ENCODE measurements around the gene SMARCA2.
"Not testable (repeated sequence)": the region's sequence is repeated elsewhere in the genome, so short reads cannot be mapped to it uniquely, and the experiment has no call there.

The SMARCA2 gene

DNA sequence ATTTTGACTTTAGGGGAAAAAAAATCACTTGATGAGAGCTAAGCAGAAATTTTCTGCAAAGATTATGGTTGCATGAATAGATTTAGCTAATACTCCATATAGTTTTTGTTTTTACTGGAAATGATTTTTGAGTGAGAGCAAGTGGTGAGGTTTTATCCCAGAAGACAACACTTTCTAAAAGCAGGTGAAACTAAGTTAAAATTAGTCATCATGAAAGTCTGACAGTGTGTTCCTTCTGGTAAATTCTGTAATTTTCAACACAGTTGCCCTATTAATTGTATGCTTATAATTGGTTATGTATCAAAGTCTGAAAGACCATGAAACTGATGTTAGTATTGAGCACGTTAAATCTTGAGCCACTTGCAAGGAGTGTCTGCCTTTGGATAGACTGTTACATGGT, 91.5 kb downstream of the SMARCA2 start:
- no peak for DNase-seq

DNA sequence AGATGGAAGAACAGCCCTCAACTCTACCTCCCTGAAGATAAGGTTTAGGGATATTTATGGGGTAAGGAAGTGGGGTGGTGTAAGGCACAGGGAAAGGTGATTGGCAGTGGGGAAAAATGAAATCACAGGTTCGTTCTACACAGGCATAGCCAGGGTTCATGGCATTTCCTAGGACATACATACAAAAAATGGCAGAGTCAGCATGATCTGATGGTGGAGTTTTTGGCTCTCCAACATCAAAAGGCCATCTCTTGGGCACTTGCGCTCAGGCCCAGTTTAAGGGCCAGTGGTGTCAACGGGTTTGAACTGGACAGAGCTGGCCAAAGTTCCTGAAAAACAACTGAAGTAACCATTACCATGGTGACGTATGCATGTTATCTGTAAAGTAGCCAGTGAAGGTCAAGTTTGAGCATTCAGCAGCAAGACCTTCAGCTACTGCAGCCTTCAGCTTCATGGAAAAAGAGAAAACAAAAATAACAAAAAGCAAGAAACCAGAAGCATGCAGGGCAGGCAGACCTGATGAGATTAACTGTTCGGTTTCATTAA, 92.8 kb downstream of the SMARCA2 start:
- no peak for DNase-seq

DNA sequence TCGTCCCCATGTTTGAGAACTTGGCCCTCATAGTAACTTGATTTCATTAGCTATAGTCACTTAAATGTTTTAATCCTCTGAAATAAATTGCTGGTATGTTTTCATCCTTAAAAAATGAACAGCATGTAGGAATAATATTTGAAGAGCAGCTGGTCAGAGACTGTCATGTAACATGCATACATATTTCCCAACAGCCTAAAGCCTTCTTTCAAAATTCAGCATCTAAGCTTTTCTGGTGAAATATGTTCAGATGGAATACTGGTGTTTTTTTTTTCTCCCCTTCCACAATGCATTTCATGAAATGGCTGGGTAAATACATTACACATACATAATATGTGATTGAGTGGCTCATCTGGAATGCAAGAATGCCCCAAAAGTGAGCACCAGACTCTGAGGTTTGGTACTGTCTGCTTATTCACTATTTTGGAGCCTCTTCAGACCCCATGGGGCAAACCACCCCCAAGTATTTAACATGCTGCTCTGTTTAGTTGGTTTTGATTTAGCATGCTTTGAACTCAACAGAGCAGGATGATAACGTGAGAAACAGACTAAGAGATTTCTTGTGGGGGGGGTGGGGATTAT, 94.0 kb downstream of the SMARCA2 start:
- no peak for DNase-seq

DNA sequence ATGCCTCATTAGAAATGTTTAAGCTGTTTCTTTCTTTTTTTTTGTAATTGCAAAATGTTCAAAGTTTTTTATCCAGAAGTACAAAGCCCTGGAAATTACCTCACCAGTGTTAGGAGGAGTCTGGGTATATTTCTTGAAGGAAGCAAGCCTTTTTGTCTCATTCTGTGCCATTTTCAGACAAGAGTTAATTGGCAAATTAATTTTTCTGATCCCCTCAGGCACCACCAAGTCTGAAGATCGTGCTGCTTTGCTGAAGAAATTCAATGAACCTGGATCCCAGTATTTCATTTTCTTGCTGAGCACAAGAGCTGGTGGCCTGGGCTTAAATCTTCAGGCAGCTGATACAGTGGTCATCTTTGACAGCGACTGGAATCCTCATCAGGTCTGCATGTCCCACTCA, 94.9 kb downstream of the SMARCA2 start:
- no peak for DNase-seq

DNA sequence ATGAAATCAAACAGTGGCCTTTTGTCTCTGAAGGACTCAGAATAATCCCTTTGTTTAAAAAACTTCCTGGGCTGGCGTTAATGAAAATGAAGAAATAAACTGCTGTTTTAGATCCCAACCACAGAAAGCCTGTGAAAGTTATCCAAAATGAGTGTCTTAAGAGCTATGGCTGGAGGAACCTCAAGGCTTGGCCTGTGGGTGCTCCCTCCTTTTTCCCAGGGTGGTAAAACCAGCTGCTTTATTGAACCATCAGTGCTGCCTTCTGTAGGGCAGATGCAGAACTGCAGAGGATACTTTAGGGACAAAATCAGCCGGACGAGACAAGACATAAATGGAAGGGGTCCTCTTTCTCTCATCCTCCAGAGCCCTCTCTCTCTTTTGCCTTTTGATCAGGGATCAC, 100.9 kb downstream of the SMARCA2 start:
- DNase-seq: no peak

DNA sequence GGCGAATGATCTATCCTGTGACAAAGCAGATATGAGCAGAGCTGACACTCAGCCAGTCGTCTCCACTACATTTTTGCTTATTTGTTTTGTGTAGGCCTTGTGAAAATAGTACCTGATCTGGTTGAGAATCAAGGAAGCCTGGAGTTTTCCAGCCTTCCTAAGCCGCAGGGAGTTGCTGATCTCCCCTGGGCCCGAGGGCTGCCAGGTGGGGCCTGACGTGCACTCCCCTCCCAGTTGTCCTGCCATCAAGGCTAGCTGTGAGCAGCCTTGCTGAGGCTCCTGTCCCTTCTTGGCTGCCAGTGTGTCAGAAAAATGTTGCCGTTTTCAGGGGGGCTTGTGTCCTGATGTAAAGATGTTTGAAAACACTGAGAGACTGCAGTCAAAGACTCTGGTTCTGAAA, 102.4 kb downstream of the SMARCA2 start:
- DNase-seq: no peak

DNA sequence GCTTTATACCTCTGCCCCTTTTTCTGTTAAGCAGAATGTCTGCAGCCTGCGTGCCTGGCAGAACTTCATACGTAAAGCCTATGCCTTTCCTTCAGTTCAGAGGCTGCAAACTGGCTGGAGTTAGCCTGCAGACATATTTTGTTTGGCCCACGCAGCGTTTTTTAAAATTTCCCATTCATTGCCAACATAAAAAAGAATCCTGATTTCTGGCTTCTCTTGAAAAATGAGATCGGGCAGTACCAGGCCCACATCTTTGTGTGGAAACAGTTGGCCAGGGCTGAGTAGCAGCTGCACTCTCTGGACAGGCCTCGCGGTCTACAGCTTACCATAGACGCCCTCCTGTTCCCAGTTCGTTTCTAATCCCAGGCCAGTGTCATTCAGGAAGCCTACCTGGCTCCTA, 104.4 kb downstream of the SMARCA2 start:
- no peak for DNase-seq

DNA sequence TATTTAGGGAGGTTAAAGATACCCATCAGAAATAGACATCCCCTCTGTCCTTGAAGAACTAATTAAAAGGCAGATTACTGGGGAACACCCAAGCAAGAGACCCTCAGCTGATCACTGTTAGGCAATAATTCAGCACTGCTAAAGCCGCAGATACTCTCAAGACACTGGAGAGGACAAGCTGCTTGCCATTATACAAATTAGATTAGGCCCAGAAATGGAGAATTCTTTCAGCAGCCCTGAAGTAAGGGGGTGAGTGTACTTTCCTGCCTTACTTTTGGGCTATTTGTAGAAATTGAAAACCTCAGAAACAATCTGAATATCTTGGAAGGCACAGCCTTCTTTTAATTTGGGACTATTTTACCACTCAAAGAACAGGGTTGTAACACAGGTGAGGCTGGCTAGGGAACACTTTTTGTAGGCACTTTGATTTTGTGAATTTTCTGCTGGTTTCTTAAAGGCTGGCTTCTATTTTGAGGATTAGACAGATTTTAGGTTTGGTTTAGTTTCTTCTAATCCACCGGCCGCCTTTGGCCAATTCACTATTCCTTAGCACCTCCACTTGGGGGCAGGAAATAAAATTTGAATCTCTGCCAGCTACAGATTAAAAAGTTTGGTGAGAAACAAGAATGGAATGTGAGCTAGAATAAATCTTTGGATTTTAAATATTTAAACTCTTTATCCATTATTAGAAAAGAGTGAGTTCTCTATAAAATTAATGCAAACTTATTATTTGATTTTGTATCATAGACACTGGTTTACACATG, 106.0 kb downstream of the SMARCA2 start:
- DNase-seq: no peak

DNA sequence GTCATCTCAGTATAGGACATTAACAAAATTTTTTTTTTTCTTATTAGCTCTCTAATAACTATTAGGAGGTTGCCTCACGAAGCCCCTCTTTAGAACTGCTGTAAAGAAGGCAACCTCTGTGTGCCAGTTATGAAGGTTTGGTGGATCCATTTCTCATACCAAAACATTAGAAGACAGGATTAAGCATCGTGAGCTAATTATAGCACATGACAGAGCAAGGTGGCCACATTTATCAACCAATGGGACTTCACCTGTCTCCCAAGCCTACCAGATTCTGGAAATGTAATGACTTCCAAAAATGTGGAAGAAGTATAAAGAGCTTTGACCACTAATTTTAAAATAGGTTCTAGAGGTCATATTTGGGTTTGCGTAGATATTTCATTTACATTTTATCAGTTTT, 107.2 kb downstream of the SMARCA2 start:
- DNase-seq: no peak

DNA sequence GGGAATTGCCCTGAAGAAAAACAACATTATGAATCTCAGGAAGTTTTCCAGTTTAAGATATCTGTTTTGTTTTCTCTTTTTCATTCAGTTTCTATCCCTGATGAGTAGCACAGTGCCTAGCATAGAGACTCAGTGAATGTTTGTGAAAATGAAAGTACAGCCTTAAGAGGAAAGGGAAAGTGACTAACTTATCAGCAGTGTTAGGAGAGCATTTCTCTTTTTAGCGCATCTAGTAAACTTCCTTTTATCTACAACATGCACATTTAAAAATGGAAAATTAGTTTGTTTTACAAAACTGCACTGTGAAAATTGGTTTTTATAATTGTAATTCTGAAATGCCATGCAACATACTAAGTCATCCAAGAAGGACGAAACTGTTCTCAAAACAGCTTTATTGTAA, 110.8 kb downstream of the SMARCA2 start:
- no peak for DNase-seq

DNA sequence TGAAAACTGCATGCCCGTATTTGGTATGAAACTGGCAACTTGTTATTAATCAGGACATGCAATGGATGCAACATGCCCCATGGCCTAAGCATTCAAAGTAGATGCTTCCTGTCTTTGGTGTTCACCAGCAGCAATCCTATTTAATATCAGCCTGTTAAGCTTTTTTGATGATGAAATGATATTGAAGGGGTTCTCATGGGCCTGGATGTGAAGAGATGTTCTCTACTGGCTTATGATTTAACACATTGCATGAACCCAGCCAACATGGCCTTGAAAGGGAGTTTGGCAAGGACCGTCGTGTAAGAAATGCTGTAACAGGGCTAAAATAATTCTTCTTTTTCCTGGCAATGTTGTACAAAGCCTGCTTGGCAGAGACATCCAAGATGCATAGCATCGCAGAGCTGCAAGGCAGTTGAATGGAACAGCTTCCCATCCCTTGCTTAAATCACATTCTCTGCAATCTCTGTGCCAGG, 111.2 kb downstream of the SMARCA2 start:
- no peak for DNase-seq

DNA sequence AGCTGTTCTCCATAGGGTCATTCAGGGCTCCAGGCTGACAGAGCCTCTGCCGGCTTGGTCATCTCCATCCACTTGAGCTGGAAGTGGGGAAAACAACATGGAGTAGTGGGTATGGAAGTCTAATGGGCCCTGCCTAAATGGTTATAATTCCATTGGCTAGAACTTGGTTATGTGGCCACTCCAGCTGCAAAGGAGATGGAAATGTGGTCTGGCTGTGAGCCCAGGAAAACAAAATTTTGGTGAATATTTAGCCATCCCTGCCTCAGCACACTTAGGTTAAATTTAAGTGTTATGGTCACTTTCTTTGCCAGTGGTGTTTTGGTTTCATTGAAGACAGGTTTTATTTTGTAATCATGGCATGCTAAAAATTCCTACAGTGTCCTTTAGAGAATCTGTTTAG, 112.3 kb downstream of the SMARCA2 start:
- no peak for DNase-seq

DNA sequence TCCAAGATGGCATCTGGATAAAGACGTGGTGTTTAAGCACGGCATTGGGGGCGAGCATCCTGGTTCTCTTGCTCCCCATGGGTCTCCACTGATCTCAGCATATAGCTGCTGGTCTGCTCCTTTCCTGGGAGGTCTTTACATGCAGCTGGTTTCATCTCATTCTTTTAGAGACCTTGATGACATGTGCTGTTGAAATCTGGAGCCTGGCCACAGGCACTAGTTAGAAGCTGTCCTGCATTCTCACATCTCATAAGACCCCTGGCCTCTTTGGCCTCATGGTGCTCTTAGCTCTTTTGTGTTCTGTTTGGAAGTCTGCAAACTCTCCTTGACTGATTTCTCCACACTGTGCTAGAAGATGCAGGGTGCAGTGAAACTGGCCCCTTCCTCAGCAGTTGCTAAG, 113.0 kb downstream of the SMARCA2 start:
- no peak for DNase-seq

DNA sequence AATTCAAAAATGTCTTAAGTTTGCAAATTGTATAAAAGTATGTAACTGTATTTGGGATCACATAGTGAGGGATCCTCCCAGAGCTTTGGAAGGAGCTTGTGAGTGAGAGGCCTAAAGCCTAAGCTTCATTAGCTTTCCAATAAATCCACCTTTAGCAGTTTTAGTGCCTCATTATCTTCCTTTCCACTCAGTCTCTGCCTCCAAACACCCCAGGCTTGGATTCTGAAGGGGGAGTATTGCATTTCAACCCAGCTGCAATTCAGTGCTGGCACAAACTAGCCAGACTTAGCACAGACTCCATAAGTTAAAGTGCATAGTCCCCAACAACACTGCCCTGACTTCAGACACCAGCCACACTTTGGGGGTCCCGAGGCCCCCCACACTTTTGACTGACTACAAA, 113.5 kb downstream of the SMARCA2 start:
- DNase-seq: no peak

DNA sequence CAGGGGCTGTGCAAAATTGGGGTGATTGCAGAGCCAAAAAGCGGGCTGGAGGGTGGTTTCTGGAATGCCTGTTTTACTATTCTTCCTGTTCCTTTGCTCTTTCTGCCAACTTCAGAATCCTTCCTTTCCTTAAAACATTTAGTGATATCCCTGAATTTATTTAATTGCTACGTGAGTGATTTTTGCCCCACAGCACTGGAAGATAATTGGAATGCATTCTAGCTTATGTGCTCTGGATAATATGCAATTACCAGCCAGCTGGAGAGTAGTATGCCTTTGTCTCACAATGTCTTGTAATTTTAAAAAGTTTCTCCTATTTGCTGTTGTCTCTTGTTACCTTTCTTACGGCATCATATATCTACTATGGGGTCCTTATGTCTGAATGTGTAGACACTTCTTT, 115.8 kb downstream of the SMARCA2 start:
- no peak for DNase-seq

DNA sequence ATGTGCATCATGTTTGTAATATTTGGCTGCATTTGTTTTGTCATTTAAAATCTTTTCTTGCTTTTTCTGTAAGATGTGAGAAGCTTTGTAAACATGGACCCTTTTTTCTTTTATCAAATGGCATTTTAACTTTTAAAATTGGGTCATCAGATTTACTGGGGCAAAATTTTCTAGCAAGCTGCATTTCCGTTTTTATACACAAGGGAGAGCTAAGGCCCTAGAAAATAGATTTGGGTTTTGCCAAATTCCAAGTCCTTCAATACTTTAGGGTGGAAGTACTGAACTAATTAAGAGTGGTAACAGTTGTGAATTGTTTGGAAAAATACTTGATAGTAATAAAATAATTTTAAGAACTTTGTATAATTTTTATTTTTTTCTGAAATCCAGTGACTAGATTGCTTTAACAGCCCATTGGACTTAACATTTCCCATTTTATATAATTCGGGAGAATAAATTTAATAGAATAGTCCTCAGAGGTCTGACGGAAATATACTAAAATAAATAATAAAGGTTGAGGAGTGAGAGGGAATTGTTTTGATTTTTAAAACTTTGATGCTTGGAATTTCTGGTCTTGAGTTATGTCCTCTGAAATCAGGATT, 117.4 kb downstream of the SMARCA2 start:
- peak; percentile 23 for DNase-seq

DNA sequence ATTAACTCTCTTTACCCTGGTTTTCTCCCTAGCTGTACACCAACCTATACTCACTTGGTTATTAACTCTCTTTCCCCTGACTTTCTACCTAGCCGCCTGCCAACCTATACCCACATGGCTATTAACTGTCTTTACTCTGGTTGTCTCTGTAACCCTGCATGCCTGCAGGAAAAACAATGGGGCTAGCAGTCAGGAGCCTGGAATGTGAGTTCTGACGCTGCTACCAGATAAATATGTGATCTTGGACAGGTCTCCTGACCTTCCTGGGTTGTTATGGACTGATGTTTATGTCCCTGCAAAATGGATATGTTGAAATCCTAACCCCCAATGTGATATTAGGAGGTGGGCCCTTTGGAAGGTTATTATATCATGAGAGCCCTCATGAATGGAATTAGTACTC, 119.2 kb downstream of the SMARCA2 start:
- no peak for DNase-seq

DNA sequence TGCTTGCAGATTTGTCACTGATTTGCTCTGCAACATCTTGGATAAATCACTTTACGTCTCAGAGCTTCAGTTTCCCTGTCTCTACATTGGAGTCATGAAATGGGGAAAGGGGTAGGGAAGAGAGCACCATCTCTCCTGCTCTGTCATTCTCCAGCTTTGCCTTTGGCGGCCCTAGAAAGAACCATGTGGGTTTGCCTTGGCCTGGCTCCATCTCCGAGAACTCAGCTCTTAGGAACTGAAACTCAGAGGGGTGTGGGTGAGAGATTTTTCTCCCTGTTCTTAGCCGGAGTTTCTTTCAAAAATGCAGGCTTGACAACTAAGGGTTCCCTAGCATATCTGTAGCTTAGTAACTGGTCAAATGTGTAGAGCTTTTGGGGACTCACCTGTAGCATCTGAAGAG, 123.5 kb downstream of the SMARCA2 start:
- no peak for DNase-seq

DNA sequence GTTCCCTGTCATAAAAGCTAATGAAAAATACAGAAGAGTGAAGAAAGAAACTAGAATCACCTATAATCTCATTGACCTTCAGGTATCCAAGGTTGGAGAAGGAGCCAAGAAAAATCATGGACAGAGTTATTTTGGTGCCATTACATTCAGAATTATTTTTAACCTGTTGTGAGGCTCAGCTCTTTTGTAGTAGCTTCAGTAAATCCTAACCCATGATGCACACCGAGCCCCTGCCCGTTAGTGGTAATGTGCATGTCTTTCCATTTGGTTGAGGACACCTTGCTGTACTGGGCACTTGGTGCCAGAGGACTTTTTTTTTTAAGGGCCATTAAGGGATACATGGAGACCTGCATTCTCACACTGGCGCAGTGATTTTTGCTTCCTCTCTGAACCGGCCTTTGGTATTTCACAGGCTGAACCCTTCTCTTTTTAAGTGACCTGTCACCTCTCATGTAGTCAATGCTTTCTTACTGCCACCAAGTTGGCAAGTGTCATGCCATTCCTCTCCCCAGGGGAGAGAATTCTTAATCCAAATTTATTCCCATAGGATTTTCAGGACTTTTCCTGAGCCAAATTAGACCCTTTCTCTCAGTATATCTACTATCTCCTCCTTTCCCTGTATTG, 125.6 kb downstream of the SMARCA2 start:
- DNase-seq: no peak

DNA sequence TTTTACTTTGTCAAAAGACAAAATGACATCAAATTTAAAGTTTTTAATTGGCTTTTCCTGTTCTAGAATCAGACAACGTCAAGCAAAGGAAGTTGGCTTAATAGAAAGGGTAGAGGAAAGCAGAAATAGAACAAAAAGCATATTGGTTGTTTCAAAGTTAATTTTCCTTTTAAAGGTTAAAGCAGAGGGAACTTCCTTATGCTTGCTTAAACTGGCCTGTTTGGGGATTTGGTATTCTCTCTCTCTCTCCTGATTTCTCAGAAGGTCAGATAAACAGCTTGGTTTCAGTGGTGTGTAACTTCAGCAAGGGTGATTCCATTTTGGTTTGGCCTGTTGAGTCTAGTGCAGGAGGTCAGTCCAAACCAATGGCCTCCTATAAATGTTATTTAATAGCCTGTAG, 127.1 kb downstream of the SMARCA2 start:
- no peak for DNase-seq

DNA sequence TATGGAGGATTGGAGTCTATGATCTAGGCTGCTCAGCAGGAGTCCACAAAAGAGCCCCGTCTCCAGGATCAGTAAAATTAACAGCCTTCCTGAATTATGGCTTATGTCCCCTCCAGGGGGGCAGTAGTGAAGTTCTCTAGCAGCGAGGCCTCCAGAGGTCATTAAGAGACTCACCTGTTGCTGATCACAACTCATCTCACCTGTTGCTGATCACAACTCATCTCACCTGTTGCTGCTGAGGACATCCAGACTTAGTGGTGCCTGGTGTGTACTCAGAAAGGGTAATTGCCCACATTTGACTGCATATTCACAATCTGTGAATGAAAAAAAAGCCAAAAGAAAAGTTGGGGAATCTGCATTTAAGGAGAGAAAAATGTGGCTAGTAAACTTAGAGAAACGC, 129.5 kb downstream of the SMARCA2 start:
- DNase-seq: no peak

DNA sequence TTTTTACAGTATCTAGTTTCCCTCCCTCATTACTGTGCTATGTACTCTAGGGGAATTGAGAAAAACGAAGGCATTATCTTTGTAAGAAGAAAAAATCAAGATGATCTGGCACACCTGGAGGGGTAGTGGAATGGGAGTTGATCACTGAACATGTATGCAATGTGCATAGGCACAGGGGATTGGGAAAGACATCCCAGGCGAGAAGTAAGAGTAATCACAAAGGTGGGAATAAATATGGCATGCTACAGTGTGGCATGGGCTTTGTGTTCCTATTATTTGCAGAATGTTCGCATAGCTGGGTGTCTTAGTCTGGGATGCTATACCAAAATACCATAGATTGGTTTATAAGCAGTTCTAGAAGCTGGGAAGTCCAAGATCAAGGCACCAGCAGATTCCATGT, 130.6 kb downstream of the SMARCA2 start:
- DNase-seq: no peak

DNA sequence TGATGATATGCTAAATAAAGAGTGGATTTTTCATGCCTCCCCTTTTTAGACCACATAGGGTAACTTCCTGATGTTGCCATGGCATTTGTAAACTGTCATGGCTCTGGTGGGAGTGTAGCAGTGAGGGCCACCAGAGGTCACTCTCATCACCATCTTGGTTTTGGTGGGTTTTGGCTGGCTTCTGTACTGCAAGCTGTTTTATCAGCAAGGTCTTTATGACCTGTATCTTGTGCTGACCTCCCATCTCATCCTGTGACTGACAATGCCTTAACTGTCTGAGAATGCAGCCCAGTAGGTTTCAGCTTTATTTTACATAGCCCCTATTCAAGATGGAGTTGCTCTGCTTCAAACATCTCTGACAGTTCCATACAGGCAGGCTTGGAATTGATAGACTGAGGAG, 131.6 kb downstream of the SMARCA2 start:
- not testable (repeated sequence) for DNase-seq

DNA sequence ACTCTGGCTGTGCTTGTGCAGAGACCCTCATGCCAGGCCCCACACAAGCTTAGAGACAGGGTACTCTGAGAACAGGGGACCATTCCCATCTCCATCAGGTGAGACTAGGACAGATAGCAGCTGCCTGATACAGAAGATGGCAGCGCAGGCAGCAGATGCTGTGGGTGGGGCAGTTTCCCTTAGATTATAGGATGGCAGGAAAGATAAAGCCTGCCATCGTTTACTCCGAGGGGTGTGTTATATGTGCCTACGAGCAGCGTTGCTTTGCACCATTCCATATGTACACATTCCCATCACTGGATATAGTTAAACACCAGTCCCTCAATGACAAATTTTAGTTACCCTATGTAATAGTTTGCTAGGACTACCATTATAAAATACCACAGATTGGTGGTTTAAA, 135.2 kb downstream of the SMARCA2 start:
- DNase-seq: no peak
